Fibroblast of lung (primary cell): ENCODE data around the gene HIRA. TPM values are rescaled to one million over a fixed set of nuclear protein-coding genes. Genes with fewer than 3 reads are reported as not detected.

Source experiments
- DNase-seq, 2 donors: peaks; one replicate each; pipeline versions ENCODE4 v3.0.0 to v3.0.0-alpha.2; 2010; ENCODE audit warnings: low read depth in 2 of 2
- H2AFZ ChIP-seq: 2 replicates; pipeline ENCODE4 v1.5.1; 2012; ENCODE audit warnings: low read length, control low read depth, inconsistent platforms
- H3K27ac ChIP-seq: 2 replicates; pipeline ENCODE4 v1.5.1; 2011; ENCODE audit warnings: low read length, control low read depth; ENCODE audit not compliant: insufficient read depth
- H3K27me3 ChIP-seq: 2 replicates; pipeline ENCODE4 v1.5.1; 2011; ENCODE audit warnings: mild to moderate bottlenecking, low read length; ENCODE audit not compliant: control insufficient read depth, insufficient read depth
- H3K36me3 ChIP-seq: 2 replicates; pipeline ENCODE4 v1.5.1; 2011; ENCODE audit warnings: low read length; ENCODE audit not compliant: control insufficient read depth, insufficient read depth
- H3K4me1 ChIP-seq: 2 replicates; pipeline ENCODE4 v1.5.1; 2011; ENCODE audit warnings: low read length; ENCODE audit not compliant: control insufficient read depth, insufficient read depth; ENCODE audit errors: extremely low read depth
- H3K4me2 ChIP-seq: 2 replicates; pipeline ENCODE4 v1.5.1; 2011; ENCODE audit warnings: low read length, control low read depth; ENCODE audit not compliant: insufficient read depth; ENCODE audit errors: extremely low read depth
- H3K4me3 ChIP-seq, 4 experiments: fragments of 200-600 bp in 1 of 4; sonication (generic) in 1 of 4; replicated peaks in 1 of 4; 2 replicates each; pipeline ENCODE4 v1.5.1; 2011 to 2016; ENCODE audit warnings: low read length in 4 of 4, low read depth in 3 of 4, mild to moderate bottlenecking in 3 of 4, control low read depth in 2 of 4, inconsistent platforms in 1 of 4, mixed read lengths in 1 of 4; ENCODE audit not compliant: insufficient read depth in 1 of 4; ENCODE audit errors: control extremely low read depth in 1 of 4
- H3K79me2 ChIP-seq: 2 replicates; pipeline ENCODE4 v1.5.1; 2012; ENCODE audit warnings: mild to moderate bottlenecking, low read length, inconsistent platforms; ENCODE audit not compliant: control insufficient read depth, insufficient read depth
- H3K9ac ChIP-seq: 2 replicates; pipeline ENCODE4 v1.5.1; 2011; ENCODE audit warnings: mild to moderate bottlenecking, low read length, control low read depth; ENCODE audit not compliant: insufficient read depth
- H3K9me3 ChIP-seq: 2 replicates; pipeline ENCODE4 v1.5.1; 2012; ENCODE audit warnings: low read depth, low read length; ENCODE audit not compliant: control insufficient read depth, insufficient read depth
- H4K20me1 ChIP-seq: 2 replicates; pipeline ENCODE4 v1.5.1; 2011; ENCODE audit warnings: low read length; ENCODE audit not compliant: control insufficient read depth, insufficient read depth; ENCODE audit errors: extremely low read depth
- CTCF ChIP-seq, 2 donors: IDR thresholded peaks in 1 of 2; conservative IDR thresholded peaks in 1 of 2; 1 replicate in 1 of 2; 2 replicates in 1 of 2; pipeline ENCODE4 v1.5.1; 2011 to 2012; ENCODE audit warnings: low read length in 2 of 2, control low read depth in 1 of 2, inconsistent platforms in 1 of 2, low read depth in 1 of 2, mild to moderate bottlenecking in 1 of 2
- EZH2 ChIP-seq: IDR thresholded peaks from 2 replicates; pipeline ENCODE4 v1.5.1; 2012; ENCODE audit warnings: low read length, control low read depth, mild to moderate bottlenecking; ENCODE audit errors: missing control alignments
- polyA plus RNA-seq, 2 donors: library from polyadenylated mRNA; depleted of rRNA in 1 of 2; stranded (reverse) in 1 of 2; unstranded in 1 of 2; fragments of >200 nt; gene quantifications; 2 replicates each; pipeline ENCODE4 v1.2.1, GENCODE V29; 2011 to 2012; ENCODE audit warnings: missing spikeins in 1 of 2
- total RNA-seq: library from RNA; depleted of rRNA; stranded (reverse); fragments of >200 nt; gene quantifications from 2 replicates; pipeline ENCODE4 v1.2.1, GENCODE V29; 2014

HIRA gene
- total and polyA plus RNA-seq, 2 donors (not counting 1 experiment from before 2014, with no cell fraction given): 19.2 to 20.5 TPM

- TF ChIP-seq CTCF (conservative IDR thresholded peaks at IDR 0.05 in 1 of 2, IDR thresholded peaks at IDR 0.05 in 1 of 2; ENCODE audit: low read depth in 1 of 2, low read length in 2 of 2) (no peak), EZH2 (no peak)
- H3K4me1 ChIP-seq: peaks cover 3% of the 10 kb centered on the region
- no peak overlapping the region for H3K9ac ChIP-seq
These were observed 22.6 kb upstream of the HIRA start for GRCh38 chr22:19454156-19454555.

GRCh38 chr22:19453718-19454117 lies 22.2 kb upstream of the HIRA start:
- Histone ChIP-seq H3K79me2 (no peaks in the 10 kb centered on the region), H3K36me3 (peaks cover 22% of the 10 kb centered on the region)
- no peak for TF ChIP-seq CTCF (conservative IDR thresholded peaks at IDR 0.05 in 1 of 2, IDR thresholded peaks at IDR 0.05 in 1 of 2; ENCODE audit: low read depth in 1 of 2, low read length in 2 of 2)
- no peak for TF ChIP-seq EZH2

More at GRCh38 chr22:19454156-19454555, 22.6 kb upstream of the HIRA start:
- H3K9me3 ChIP-seq: no peaks in the 10 kb centered on the region
- no peak overlapping the region for H2AFZ ChIP-seq
- no peaks in the 10 kb centered on the region for H4K20me1 ChIP-seq
- no peaks in the 10 kb centered on the region for H3K79me2 ChIP-seq
- DNase-seq: no peak
- peaks cover 22% of the 10 kb centered on the region for H3K36me3 ChIP-seq
- no peak overlapping the region for H3K4me2 ChIP-seq
- H3K27ac ChIP-seq: no peak overlapping the region
- H3K4me3 ChIP-seq: no peak overlapping the region
- H3K27me3 ChIP-seq: no peaks in the 10 kb centered on the region

GRCh38 chr22:19451570-19451969 lies 20.0 kb upstream of the HIRA start:
- TF ChIP-seq CTCF (conservative IDR thresholded peaks at IDR 0.05 in 1 of 2, IDR thresholded peaks at IDR 0.05 in 1 of 2; ENCODE audit: low read depth in 1 of 2, low read length in 2 of 2) (no peak), EZH2 (no peak)
- Histone ChIP-seq H3K9me3 (no peaks in the 10 kb centered on the region), H3K79me2 (peaks cover 5% of the 10 kb centered on the region), H3K27ac (no peak overlapping the region), H3K4me3 (no peak overlapping the region), H2AFZ (no peak overlapping the region), H4K20me1 (no peaks in the 10 kb centered on the region), H3K9ac (no peak overlapping the region), H3K4me1 (peaks cover 5% of the 10 kb centered on the region), H3K36me3 (peaks cover 16% of the 10 kb centered on the region), H3K4me2 (no peak overlapping the region), H3K27me3 (no peaks in the 10 kb centered on the region)
- no peak for DNase-seq

More at GRCh38 chr22:19453718-19454117, 22.2 kb upstream of the HIRA start:
- Histone ChIP-seq H3K4me1 (peaks cover 3% of the 10 kb centered on the region), H3K9ac (no peak overlapping the region), H3K27me3 (no peaks in the 10 kb centered on the region), H3K4me2 (no peak overlapping the region), H3K4me3 (no peak overlapping the region), H3K9me3 (no peaks in the 10 kb centered on the region), H3K27ac (no peak overlapping the region), H4K20me1 (no peaks in the 10 kb centered on the region), H2AFZ (no peak overlapping the region)
- no peak for DNase-seq
